ENCODE measurements around the gene KRTAP5-1. TPM values are rescaled to one million over a fixed set of nuclear protein-coding genes. Genes with fewer than 3 reads are reported as not detected.

The KRTAP5-1 gene
- total and polyA plus RNA-seq, 10 of the 15 experiments (the other 5 are each of a cell fraction or from before 2014, with no cell fraction given), result not detected

- ChIA-PET RAD21 (ENCODE audit: unreplicated experiment) (no interaction called here), POLR2A (no interaction called here), CTCF (no interaction called here), SMC1A (ENCODE audit: uncharacterized antibody, unreplicated experiment) (no interaction called here)
- Histone ChIP-seq H2AFZ (ENCODE audit: control insufficient read depth, low read depth, low read length) (no peak overlapping the region), H3K36me3 (ENCODE audit: control insufficient read depth in 2 of 2, insufficient read depth in 2 of 2, low read length in 1 of 2) (no peaks in the 10 kb centered on the region), H3K4me3 (no peak overlapping the region), H4K20me1 (ENCODE audit: control insufficient read depth, insufficient read depth) (no peaks in the 10 kb centered on the region), H3K9ac (ENCODE audit: control insufficient read depth, insufficient read depth, low read length) (no peak overlapping the region), H3K4me1 (ENCODE audit: control insufficient read depth, insufficient read depth, low read length) (no peaks in the 10 kb centered on the region), H3K9me3 (replicated peaks; ENCODE audit: control insufficient read depth, insufficient read depth, low read length) (no peaks in the 10 kb centered on the region), H3K27me3 (replicated peaks in 1 of 2; ENCODE audit: control insufficient read depth in 2 of 2, insufficient read depth in 2 of 2, low read length in 1 of 2) (peaks cover 3 to 10% of the 10 kb centered on the region in 2 experiments; a peak in 3 of 4 replicates), H3K27ac (ENCODE audit: control insufficient read depth, insufficient read depth) (no peak overlapping the region), H3K4me2 (ENCODE audit: control insufficient read depth, insufficient read depth) (no peak overlapping the region), H3K79me2 (ENCODE audit: control insufficient read depth, insufficient read depth, low read length) (no peaks in the 10 kb centered on the region)
- DNase-seq (ENCODE audit: low read depth, low spot score) (no peak), FAIRE-seq (no peak), ATAC-seq (no peak)
- BruUV-seq (replicated peaks), result no TSS peak
- in situ Hi-C loops (cut with MboI), result no loop called here
- intact Hi-C loops (cut with micrococcal nuclease; ENCODE audit: unreplicated experiment), result loop anchor here (10.0 kb wide), 2 partner anchors 266 to 456 kb away; partner anchors contain the start of gene TOLLIP
- 41% methylated on average over 7 of the region's 8 CpGs for WGBS (ENCODE audit: insufficient coverage, insufficient replicate concordance, low lambda C conversion rate, missing lambda C conversion rate)
- TF ChIP-seq CBX5 (IDR thresholded peaks at IDR 0.05; ENCODE audit: low read depth), result no peak
- TF ChIP-seq CHD4 (IDR thresholded peaks at IDR 0.05), result no peak
- no peak for TF ChIP-seq NFYB (IDR thresholded peaks at IDR 0.05; ENCODE audit: insufficient read depth, low read depth, low read length)
- TF ChIP-seq ZBTB33 (IDR thresholded peaks at IDR 0.05), result no peak
- TF ChIP-seq CEBPB (IDR thresholded peaks at IDR 0.05; ENCODE audit: borderline replicate concordance in 1 of 2, low read depth in 2 of 2, low read length in 2 of 2), result no peak
- no peak for TF ChIP-seq SREBF1 (IDR thresholded peaks at IDR 0.05; ENCODE audit: low read length)
- TF ChIP-seq CREB1 (IDR thresholded peaks at IDR 0.05; ENCODE audit: low read depth), result no peak
- TF ChIP-seq GABPA (IDR thresholded peaks at IDR 0.05; ENCODE audit: low read depth), result no peak
- TF ChIP-seq CREM (IDR thresholded peaks at IDR 0.05; ENCODE audit: low read depth), result no peak
- no peak for TF ChIP-seq WRNIP1 (IDR thresholded peaks at IDR 0.05; ENCODE audit: borderline replicate concordance, low read depth, low read length)
- no peak for TF ChIP-seq HCFC1 (IDR thresholded peaks at IDR 0.05; ENCODE audit: low read length)
- no peak for TF ChIP-seq ATF3 (IDR thresholded peaks at IDR 0.05; ENCODE audit: borderline replicate concordance, extremely low read depth, low read depth, low read length)
- TF ChIP-seq IRF4 (IDR thresholded peaks at IDR 0.05; ENCODE audit: low read depth, low read length), result no peak
- TF ChIP-seq SIN3A (IDR thresholded peaks at IDR 0.05; ENCODE audit: low read depth, low read length), result no peak
- no peak for TF ChIP-seq KLF5 (IDR thresholded peaks at IDR 0.05; ENCODE audit: partially characterized antibody)
- TF ChIP-seq SMAD5 (IDR thresholded peaks at IDR 0.05; ENCODE audit: low read depth), result no peak
- no peak for TF ChIP-seq SRF (IDR thresholded peaks at IDR 0.05; ENCODE audit: low read depth in 2 of 2, low read length in 2 of 2)
- TF ChIP-seq IRF3 (IDR thresholded peaks at IDR 0.05), result no peak
Measured at GRCh38 chr11:1570531-1570895, 14.6 kb downstream of the KRTAP5-1 start.
